Fibroblast of mammary gland (primary cell): ENCODE measurements around the gene GTF2F1.

Experiments
- DNase-seq: peaks from one replicate; pipeline ENCODE4 v3.0.0-alpha.2; 2010; ENCODE audit warnings: low read depth
- H3K4me3 ChIP-seq: 2 replicates; pipeline ENCODE4 v1.5.1; 2011; ENCODE audit warnings: low read depth, mild to moderate bottlenecking, low read length, moderate library complexity; ENCODE audit not compliant: control insufficient read depth
- TF ChIP-seq, protein P1 (sequence below): conservative IDR thresholded peaks from 2 replicates; pipeline ENCODE4 v1.5.1; 2011; ENCODE audit warnings: low read depth, low read length, inconsistent platforms; ENCODE audit not compliant: control insufficient read depth, insufficient read depth

Gene GTF2F1

DNA sequence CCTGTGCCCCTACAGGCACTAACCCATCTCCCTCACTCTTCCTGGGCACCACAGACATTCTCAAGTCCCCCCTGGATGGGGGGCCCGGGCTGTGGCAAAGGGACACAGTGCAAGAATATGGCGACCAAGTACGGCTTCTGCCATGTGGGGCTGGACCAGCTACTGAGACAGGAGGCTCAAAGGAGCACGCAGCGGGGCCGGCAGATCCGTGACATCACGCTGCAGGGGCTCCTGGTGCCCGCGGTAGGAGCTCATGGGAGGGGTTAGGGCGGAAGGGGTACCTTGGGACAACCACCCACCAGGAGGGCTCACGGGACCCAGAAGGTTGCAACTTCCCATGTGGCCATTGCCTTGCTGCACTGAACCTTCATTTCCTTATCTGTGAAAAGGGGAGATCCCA lies 3.3 kb upstream of the GTF2F1 start:
- no peak overlapping the region for H3K4me3 ChIP-seq
- no peak for DNase-seq
- TF ChIP-seq, protein P1, sequence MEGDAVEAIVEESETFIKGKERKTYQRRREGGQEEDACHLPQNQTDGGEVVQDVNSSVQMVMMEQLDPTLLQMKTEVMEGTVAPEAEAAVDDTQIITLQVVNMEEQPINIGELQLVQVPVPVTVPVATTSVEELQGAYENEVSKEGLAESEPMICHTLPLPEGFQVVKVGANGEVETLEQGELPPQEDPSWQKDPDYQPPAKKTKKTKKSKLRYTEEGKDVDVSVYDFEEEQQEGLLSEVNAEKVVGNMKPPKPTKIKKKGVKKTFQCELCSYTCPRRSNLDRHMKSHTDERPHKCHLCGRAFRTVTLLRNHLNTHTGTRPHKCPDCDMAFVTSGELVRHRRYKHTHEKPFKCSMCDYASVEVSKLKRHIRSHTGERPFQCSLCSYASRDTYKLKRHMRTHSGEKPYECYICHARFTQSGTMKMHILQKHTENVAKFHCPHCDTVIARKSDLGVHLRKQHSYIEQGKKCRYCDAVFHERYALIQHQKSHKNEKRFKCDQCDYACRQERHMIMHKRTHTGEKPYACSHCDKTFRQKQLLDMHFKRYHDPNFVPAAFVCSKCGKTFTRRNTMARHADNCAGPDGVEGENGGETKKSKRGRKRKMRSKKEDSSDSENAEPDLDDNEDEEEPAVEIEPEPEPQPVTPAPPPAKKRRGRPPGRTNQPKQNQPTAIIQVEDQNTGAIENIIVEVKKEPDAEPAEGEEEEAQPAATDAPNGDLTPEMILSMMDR, result no peak

DNA sequence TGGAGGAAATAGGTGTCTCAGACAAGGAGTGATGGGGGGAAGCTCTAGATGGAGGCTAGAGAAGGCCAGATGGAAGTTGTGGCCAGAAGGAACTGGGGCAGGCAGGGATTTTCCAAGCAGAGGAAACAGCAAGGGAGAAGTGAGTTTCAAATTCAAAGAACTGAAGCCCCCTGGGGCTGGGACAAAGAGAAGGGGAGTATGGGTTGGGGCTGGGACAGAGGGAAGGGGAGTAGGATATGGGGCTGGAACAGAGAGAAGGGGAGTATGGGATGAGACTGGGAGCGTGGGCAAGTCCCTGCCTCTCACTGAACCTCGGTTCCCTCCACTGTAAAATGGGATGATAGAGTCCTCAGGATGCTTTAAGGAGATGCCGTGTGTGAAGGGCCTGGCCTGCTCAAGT lies 1.9 kb upstream of the GTF2F1 start:
- no peak overlapping the region for H3K4me3 ChIP-seq
- no peak for DNase-seq
- TF ChIP-seq, protein P1, result no peak

- H3K4me3 ChIP-seq, result peak overlapping the region; percentile 71
- no peak for DNase-seq
- TF ChIP-seq, protein P1, result no peak
Measured at GRCh38 chr19:6393983-6394412, 1.0 kb upstream of the GTF2F1 start.

- DNase-seq, result no peak
- TF ChIP-seq, protein P1, result no peak
- peak overlapping the region; percentile 71 for H3K4me3 ChIP-seq
Measured at GRCh38 chr19:6392221-6393073, 517 bp downstream of the GTF2F1 start.

DNA sequence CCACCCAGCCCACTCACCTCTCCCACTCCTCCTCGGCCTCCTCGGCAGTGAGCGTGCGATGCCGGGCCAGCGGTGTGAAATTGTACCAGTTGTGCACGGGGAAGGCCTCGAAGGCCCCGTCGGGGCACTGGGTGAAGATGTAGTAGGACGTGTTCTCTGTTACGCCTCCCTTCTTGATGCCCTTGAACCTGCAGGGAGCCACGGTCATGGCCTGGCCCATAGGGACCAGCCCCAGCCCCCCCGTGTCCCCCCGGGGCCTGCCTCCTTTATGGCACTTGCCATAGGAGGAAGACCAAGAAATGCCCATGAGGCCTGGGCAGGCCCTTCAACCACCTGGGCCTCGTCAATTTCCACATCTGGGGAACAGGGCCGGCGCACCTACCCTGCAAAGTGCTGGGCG lies 5.6 kb downstream of the GTF2F1 start:
- TF ChIP-seq, protein P1, result no peak
- H3K4me3 ChIP-seq, result no peak overlapping the region
- DNase-seq, result no peak

DNA sequence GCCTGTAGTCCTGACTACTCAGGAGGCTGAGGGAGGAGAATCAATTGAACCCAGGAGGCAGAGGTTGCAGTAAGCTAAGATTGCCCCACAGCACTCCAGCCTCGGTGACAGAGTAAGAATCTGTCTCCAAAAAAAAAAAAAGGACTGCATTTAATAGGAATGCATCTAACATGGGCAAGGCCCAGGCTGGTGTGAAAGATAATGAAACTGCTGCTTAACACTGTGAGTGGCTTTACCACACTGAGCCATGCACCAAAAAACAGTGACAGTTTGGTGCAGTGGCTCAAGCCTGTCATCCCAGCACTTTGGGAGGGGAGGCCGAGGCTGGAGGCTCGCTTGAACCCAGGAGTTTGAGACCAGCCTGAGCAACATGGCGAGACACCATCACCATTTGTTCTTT lies 8.6 kb downstream of the GTF2F1 start:
- no peak for DNase-seq
- H3K4me3 ChIP-seq, result no peak overlapping the region
- TF ChIP-seq, protein P1, result no peak
